Forelimb muscle (tissue), 1 donor: ENCODE results near the gene CDK2. TPM values are rescaled to one million over a fixed set of nuclear protein-coding genes. Genes with fewer than 3 reads are reported as not detected.
"Not testable (repeated sequence)": the region's sequence is repeated elsewhere in the genome, so short reads cannot be mapped to it uniquely, and the experiment has no call there.

Experiments used
- DNase-seq: peaks from one replicate; pipeline ENCODE4 v3.0.0-alpha.2; 2013; ENCODE audit warnings: low read depth
- polyA plus RNA-seq: library from polyadenylated mRNA; unstranded; fragments of 120-200 nt; gene quantifications from one replicate; pipeline ENCODE4 v1.2.1, GENCODE V29; 2013; ENCODE audit not compliant: insufficient read length

The CDK2 gene
- polyA plus RNA-seq, 1 donor = 23.4 TPM

DNA sequence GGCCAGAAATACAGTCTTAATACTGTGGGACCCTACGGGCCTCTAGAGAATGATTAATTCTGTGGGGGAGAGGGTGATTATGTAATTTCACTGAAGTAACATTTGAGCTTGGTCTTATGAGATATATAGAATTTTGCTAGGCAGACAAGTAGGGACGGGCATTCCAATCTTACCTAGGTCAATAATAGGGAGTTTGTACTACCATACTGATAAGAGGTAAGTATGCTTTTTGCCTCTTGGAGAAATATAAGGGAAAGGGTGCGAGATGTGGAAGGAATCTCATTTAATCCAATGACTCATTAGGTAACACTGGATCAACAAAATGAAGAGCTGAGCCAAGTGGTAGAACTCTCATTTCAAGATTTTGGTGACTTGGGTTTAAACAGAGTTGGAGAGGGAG lies 12.4 kb downstream of the CDK2 start:
- DNase-seq = no peak

DNA sequence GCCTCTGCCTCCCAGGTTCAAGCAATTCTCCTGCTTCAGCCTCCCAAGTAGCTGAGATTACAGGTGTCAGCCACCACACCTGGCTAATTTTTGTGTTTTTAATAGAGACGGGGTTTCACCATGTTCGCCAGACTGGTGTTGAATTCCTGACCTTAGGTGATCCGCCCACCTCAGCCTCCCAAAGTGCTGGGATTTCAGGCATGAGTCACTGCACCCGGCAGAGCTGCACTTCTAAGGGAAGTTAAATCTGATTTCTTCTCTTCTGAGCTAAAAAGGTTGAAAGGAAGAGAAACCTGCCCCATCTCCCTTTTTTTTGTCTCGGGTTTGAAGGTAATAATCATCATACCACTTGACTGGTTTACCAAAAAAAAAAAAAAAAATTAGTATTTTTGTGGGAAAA lies 15.3 kb downstream of the CDK2 start:
- DNase-seq = not testable (repeated sequence)

DNA sequence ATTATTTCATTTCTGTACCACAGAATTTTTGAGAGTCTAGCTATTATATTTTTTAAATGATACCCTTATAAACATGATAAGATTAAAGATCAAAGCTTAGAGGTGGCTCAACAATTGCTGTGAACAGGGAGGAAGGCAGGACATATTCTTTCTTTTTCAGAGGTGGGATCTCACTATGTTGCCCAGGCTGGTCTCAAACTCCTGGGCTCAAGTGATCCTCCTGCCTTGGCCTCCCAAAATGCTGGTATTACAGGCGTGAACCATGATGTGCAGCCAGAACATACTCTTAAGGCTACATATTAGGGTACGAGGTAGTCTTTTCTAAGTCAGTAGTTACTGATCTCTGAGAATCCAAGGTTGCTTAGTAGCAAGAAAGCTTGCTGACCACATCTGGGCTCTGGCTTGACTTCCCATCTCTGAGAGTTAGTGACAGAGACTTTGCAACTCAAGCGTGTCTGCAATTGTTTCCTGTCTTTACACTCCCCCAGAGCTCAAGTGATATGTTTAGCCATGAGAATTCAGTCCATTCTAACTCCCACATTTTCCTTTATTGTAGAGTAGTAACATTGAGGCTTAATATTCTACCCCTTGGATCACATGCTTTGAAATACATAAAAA lies 15.8 kb downstream of the CDK2 start:
- DNase-seq = no peak

DNA sequence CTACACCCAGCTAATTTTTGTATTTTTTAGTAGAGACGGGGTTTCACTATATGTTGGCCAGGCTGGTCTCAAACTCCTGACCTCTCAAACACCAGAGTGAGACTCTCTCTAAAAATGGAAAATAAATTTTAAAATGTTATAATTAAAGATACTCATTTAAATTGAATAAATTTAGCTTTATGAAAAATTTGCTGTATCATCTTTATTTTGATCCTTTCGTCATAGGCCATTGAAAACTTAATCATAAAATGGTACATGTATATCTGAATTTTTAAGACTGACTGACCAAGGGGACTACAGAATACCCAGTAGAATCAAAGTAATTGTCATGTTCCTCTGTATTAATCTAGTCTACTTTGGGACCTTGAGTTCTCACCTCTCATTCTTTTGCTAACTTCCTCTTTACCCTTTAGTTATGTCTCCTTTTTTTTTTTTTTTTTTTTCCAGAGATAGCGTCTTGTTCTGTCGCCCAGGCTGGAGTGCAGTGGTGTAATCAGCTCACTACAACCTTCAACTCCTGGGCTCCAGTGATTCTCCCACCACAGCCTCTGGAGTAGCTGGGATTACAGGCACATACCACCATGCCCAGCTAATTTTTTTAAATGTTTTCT lies 16.7 kb downstream of the CDK2 start:
- no peak for DNase-seq

DNA sequence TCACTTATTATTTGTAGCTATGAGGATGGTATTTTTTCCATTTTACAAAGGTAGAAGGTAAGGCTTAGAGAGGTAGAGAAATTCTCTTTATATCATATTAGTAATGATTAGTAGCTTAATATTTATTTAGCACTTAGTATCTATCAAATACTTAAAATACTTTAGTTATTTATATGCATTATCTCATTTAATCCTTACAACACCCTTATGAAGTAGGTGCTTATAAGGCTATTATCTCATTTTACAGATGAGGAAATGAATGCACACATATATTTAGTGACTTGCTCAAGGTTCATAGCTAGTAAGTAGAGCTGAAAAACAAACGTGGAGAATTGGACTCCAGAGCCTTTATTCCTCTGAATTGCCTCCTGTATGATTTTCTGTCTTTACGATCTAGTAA lies 18.2 kb downstream of the CDK2 start:
- DNase-seq = no peak

DNA sequence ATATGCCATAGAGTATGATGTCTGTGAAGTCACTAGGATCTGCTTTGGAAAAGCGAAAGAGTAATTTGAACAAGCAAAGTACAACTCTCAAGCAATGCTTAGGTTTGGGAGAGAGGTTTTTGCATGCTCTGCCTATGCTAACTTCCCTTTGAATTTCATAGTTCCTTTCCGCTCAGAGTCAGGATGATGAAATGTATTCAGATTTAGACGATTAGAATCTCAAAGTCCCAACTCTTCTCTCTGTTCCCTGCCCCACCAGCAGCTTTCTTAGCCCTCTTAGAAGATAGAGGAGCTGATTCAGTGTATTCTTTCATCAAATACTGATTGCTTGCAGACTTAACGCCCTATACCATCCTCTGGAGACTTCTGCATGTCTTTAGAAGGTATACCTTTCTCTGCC lies 18.7 kb downstream of the CDK2 start:
- no peak for DNase-seq

DNA sequence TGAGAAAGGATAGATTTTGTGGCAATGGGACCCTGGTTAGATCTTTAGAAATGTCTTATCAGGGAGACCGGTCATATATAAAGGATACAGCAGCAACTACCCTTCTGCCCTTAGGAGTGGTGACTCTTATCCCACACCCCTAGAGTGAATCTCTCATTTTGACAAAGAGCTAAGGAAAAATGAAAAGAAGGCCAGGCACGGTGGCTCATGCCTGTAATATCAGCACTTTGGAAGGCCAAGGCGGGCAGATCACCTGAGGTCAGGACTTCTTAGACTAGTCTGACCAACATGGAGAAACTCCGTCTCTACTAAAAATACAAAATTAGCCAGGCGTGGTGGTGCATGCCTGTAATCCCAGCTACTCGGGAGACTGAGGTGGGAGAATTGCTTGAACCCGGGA lies 19.3 kb downstream of the CDK2 start:
- not testable (repeated sequence) for DNase-seq

DNA sequence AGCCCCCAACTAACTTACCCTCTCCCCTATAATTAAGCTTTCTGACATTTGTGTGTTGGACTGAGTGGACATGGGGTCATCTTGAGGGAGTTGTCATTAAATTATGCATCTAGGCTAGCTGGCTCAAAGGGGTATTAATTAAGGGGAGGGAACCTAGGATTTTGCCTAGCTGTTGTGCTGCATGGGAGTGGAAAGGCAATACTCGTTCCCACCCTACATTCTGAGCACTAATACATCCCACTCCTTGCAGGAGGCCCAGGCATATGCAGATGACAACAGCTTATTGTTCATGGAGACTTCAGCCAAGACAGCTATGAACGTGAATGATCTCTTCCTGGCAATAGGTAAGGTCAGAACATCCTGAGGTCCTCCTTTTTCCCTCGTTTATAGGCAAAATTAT lies 24.5 kb downstream of the CDK2 start:
- DNase-seq = no peak

DNA sequence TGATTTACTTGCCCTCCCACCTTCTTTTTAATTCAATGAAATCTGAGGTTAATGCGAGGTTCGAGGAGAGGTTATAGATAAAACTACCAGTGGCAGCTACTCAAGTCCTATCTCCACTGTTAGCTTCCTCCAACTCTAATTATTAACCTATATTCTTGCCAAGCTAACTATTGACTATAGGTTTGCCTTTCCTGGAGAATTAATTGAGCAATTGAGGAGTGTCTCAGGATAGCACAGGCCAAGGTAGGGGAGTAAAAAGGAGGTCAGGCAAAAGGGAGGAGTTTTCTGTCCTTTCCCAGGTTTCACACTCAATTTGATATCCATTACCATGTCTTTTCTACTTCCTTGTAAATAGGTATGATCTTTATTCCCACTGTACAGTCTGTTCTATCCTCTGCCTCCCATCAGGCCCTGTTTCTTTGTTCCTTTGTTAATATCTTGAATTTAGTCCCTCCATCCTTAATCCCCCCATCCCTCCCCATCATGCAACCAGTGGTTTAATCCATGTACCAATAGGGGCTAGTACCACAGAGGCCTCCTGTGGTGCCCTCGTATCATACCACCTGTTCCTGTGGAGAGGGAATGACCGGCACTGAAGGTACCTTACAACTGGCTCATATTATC lies 26.7 kb downstream of the CDK2 start:
- DNase-seq = no peak

DNA sequence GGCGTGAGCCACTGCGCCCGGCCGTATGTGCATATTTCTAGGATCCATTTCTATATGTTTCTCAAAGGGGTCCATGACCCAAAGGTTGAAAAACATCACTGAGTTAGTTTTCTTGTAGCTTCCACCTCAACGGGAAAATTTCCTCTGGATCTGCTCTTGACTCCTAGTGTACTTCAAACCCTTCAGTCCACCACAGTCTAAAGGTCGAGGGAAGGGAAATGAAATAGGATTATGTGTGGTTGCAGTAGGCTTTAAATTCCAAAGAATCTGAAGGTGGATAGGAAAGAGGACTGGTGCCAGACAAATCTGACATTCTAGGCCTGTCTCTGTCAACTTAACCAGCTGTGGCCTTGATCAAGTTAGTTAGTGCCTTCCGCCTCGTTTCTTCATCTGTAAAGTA lies 28.7 kb downstream of the CDK2 start:
- no peak for DNase-seq

DNA sequence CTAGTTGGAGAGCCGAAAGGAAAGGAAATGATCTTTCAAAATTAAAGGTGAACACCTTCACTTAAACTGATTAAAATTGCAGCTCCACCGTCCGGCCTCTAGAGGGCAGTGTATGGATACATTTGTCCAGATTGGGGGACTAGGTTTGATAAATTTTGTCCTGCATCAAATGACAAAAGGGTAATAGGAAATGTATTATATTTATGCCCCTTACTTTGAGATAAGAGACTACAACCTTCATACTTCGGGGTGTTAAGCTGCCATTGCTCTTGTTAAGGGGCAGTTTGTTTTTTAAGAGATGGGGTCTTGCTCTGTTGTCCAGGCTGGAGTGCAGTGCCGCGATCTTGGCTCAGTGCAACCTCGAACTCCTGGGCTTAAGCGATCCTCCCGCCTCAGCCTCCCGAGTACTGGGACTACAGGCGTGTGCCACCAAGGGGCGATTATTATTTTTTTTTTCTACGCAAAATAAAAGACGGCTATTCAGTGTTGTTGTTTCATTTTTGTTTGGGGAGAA lies 29.6 kb downstream of the CDK2 start:
- DNase-seq = peak; percentile 39

DNA sequence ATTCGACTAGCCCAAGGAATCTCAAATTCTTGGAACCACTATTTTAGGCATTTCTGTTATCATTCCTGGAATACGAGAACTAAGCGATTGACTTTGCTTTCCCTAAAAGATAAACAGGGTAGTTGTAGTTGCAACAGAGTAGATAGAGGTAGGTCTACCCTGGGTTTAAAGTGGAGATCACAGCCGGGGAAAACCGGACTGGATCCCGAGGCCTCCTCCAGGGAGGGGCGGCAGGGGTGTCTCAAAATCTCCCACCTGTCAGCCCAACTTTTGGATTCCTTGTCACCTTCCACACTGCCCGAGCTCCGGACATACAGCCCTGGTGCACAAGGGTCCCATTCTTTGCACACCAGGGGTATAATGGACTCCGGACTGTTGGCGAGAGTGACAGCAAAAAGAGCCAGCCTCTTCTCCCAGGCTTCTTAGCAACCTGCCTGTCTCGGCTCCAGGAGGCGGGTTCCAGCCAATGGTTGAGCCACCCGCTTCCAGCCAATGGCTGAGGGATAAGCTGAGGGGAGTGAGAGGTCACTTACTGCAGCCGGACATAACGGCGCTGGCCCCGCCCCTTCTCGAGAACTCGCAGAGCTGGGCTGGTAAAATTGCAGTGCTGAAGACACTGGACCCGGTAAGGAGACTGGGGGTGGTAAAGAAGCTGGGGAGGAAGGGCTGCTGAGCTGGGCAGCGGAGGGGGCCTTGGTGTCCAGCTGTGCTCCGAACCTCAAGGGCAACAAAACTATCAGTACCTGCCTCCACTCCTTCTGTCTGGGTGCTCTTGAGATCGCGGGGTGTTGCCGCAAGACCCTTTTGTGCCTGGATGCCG lies 30.3 kb downstream of the CDK2 start, which contains the start of gene SUOX:
Gene SUOX, plus strand, starts transcription at position 562 of the 820 bp plus-strand sequence. CDS start 4,946 bp downstream, outside the sequence.
- peak; percentile 96 for DNase-seq

DNA sequence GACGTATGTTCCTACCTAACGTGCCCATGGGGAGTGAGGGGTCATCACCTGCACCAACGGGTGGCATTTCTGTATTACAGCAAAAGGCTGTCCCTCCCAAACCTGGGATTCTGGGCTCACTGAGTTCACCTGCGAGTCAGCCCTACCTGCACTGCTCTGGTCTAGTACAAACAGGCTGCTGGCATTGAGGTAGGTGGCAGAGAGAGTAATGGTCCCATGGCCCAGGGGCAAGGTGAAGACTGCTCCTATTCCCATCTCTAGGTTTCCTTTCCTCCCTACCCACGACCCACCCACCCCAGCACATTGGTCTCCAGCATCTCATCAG lies 30.9 kb downstream of the CDK2 start:
- DNase-seq = no peak

DNA sequence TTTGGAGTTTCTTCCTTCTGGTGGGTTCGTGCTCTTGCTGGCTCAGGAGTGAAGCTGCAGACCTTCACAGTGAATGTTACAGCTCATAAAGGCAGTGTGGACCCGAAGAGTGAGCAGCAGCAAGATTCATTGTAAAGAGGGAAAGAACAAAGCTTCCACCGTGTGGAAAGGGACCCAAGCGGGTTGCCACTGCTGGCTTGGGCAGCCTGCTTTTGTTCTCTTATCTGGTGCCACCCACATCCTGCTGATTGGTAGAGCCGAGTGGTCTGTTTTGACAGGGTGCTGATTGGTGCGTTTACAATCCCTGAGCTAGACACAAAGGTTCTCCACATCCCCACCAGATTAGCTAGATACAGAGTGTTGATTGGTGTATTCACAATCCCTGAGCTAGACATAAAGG lies 32.9 kb downstream of the CDK2 start:
- not testable (repeated sequence) for DNase-seq

DNA sequence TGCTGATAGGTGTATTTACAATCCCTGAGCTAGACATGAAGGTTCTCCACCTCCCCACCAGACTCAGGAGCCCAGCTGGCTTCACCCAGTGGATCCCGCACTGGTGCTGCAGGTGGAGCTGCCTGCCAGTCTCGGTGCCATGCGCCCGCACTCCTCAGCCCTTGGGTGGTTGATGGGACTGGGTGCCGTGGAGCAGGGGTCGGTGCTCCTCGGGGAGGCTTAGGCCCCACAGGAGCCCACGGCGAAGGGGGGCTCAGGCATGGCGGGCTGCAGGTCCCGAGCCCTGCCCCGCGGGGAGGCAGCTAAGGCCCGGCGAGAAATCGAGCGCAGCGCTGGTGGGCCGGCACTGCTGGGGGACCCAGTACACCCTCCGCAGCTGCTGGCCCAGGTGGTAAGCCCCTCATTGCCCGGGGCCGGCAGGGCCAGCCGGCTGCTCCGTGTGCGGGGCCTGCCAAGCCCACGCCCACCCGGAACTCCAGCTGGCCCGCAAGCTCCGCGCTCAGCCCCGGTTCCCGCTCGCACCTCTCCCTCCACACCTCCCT lies 33.4 kb downstream of the CDK2 start:
- DNase-seq = not testable (repeated sequence)

DNA sequence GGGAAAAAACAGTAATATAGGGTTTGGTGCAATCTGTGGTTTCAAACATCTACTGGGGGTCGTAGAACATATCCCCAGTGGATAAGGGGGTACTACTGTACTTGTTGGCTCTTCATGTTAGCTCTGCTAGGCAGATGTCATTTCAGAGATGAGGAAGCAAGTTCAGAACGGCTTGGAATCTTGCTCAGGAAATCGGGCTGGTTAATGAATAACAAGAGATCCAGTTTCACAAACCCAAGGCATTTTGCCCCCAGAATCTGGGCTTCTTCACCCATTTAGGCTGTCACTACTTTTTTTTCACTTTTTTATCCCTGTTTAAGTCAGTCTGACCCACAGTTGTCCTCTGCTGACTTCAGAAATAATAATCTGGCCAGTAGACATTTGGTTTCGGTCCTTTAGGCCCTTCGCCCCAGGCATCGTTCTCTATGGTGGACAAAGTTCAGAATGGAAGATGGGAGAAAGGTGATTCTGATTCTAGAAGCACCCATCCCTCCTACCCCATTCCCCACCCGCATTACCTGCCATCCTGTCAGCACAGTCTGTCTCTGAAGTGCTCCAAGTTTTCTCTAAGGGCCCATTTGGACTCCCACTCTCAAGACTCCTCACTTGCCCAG lies 35.0 kb downstream of the CDK2 start:
- DNase-seq = no peak

DNA sequence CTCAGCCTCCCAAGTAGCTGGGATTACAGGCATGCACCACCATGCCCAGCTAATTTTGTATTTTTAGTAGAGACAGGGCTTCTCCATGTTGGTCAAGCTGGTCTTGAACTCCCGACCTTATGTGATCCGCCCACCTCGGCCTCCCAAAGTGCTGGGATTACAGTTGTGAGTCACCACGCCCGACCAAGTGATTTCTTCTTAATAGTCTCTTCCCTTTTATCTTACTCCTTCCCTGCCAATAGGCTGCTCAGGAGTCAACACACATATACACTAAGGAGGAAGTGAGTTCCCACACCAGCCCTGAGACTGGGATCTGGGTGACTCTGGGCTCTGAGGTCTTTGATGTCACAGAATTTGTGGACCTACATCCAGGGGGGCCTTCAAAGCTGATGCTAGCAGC lies 36.7 kb downstream of the CDK2 start:
- not testable (repeated sequence) for DNase-seq

DNA sequence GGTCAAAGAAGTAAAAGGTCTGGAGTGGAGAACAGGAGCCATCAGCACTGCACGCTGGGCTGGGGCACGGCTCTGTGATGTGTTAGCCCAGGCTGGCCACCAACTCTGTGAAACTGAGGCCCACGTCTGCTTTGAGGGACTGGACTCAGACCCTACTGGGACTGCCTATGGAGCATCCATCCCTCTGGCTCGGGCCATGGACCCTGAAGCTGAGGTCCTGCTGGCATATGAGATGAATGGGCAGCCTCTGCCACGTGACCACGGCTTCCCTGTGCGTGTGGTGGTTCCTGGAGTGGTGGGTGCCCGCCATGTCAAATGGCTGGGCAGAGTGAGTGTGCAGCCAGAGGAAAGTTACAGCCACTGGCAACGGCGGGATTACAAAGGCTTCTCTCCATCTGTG lies 37.6 kb downstream of the CDK2 start:
- no peak for DNase-seq

DNA sequence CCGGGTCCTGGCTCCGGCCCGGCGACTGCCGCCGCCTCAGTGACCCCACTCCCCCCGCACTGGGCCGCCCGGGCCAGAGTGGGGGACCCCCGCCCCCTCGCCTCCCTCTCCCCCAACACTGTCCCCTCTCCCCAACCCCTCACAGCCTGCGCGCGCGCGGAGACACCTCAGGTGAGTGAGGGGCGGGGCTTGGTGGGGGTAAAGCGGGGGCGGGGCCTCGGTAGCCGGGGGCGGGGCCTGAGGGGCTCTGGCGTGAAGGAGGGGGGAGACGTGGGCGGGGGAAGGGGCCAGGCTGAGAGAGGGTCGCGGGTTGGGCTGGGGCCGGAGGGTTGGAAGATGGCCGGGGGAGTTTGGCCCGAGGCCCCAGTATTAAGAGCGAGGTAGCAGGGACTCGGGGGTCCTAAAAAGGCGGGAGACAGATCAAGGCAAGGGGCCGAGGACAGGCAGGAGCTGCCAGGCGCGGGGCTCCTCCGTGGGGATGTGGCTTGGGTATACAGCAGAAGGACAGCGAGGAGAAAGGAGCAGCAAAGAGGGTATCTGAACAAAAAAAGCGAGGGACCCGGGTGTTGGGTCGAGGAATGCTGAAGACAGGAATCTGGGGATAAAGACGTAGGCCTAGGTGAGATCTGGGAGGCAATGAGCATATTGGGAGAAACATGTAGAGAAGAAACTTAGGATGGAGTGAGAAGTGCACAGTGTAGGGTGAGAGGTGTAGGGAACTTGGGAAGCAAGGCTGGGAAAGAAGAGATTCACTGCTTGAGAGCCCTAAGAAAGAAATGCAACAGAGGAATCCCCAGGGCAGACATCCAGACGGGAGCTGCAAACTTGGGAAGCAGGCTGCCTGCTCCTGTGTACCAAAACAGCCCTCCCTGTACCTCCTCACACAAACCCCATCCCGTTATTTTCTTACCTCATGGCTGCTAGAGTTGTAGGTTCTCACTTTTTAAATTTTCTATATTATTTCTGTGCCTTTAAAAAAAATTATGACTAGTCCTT lies 41.2 kb downstream of the CDK2 start:
- DNase-seq = no peak

DNA sequence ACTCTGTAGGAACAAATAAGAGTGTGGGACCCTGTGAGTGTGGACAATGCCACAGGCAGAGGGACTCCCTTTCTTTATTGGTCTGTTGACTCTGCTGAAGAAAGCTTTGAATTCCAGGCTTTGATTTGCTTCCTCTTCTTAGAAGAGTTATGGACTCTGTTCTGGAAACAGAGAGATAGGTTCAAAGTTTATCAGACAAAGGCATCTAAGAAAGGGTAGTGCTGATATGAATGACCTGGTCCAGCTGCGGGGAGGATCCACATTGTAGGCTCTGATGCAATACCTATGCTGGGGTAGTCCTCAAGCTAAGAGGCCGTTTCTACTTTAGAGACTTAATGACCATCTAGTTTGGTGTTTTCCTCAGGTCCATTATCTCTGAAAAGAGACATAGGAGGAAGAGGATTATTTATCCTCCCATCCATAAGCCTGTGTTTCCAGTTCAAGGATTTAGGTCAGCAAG lies 43.5 kb downstream of the CDK2 start:
- no peak for DNase-seq
